ENCODE measurements around the gene CDH15. TPM values are rescaled to one million over a fixed set of nuclear protein-coding genes. Genes with fewer than 3 reads are reported as not detected.

CDH15 gene
- polyA plus RNA-seq, 2 of the 4 experiments (the other 2 are of a cell fraction), result 0.05 to 0.08 TPM

DNA sequence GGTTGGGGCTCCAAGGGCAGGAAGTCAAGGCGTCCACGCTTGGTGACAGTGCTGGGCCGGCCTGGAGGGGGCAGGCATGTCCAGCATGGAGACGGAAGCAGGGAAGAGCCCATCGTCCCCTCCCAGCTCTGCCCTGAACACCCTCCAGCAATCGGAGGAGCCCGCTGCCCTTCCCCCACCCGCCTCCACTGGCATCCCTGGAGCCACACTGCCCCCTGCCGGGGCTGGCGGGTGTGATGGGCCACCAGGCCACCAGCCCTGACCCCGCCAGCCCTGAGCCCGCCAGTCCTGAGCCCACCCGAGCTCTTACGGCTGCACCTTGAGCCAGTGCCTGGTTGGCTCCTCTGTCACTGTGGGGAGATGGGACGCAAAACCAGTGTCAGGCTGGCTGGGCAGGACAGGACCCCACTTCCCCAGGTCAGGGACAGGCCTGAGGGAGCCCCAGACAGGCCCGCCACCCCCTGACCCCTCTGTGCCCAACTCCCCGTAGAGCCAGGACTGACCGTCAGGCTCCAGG lies 4.1 kb upstream of the CDH15 start:
- CTCF ChIA-PET, result interaction anchor here (0.6 to 3.0 kb wide), 58 partner anchors 9 to 703 kb away, joined by 3 to 29 read pairs (median 4); partner anchors contain the start of genes APRT, GALNS, TRAPPC2L and ZNF778
- DNase-seq (ENCODE audit: low read depth in 1 of 2, low spot score in 1 of 2) (peak; percentile 77 to 83), ATAC-seq (peak; percentile 44 to 74), FAIRE-seq (no peak)
- POLR2A ChIA-PET, result no interaction called here
- Histone ChIP-seq H3K4me3 (no peak overlapping the region), H3K27ac (peak overlapping the region; percentile 71 to 80), H3K4me2 (peak overlapping the region; percentile 82), H3K4me1 (peaks cover 21% of the 10 kb centered on the region), H3K9me3 (no peaks in the 10 kb centered on the region)
- no peak for TF ChIP-seq ESRRA (IDR thresholded peaks at IDR 0.05; ENCODE audit: borderline replicate concordance, low read length)
- no peak for TF ChIP-seq HOXA7 (CRISPR knock-in tag; IDR thresholded peaks at IDR 0.05)
- TF ChIP-seq MAZ (IDR thresholded peaks at IDR 0.05; ENCODE audit: borderline replicate concordance, low read depth, low read length), result 0 out of 2 replicates have a peak, but pooled peaks have one; percentile 35
- peak; percentile 69 for TF ChIP-seq CHD2 (IDR thresholded peaks at IDR 0.05; ENCODE audit: low read length, partially characterized antibody)
- TF ChIP-seq, protein P1, sequence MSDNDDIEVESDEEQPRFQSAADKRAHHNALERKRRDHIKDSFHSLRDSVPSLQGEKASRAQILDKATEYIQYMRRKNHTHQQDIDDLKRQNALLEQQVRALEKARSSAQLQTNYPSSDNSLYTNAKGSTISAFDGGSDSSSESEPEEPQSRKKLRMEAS (IDR thresholded peaks at IDR 0.05), result 0 out of 2 replicates have a peak, but pooled peaks have one; percentile 34
- TF ChIP-seq SMC3 (IDR thresholded peaks at IDR 0.05), result peak; percentile 90
- TF ChIP-seq FOXS1 (CRISPR knock-in tag; IDR thresholded peaks at IDR 0.05), result no peak
- no peak for TF ChIP-seq NFE2L2 (conservative IDR thresholded peaks at IDR 0.05; ENCODE audit: low read length)
- TF ChIP-seq, protein P2, sequence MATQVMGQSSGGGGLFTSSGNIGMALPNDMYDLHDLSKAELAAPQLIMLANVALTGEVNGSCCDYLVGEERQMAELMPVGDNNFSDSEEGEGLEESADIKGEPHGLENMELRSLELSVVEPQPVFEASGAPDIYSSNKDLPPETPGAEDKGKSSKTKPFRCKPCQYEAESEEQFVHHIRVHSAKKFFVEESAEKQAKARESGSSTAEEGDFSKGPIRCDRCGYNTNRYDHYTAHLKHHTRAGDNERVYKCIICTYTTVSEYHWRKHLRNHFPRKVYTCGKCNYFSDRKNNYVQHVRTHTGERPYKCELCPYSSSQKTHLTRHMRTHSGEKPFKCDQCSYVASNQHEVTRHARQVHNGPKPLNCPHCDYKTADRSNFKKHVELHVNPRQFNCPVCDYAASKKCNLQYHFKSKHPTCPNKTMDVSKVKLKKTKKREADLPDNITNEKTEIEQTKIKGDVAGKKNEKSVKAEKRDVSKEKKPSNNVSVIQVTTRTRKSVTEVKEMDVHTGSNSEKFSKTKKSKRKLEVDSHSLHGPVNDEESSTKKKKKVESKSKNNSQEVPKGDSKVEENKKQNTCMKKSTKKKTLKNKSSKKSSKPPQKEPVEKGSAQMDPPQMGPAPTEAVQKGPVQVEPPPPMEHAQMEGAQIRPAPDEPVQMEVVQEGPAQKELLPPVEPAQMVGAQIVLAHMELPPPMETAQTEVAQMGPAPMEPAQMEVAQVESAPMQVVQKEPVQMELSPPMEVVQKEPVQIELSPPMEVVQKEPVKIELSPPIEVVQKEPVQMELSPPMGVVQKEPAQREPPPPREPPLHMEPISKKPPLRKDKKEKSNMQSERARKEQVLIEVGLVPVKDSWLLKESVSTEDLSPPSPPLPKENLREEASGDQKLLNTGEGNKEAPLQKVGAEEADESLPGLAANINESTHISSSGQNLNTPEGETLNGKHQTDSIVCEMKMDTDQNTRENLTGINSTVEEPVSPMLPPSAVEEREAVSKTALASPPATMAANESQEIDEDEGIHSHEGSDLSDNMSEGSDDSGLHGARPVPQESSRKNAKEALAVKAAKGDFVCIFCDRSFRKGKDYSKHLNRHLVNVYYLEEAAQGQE (IDR thresholded peaks at IDR 0.05), result no peak
- TF ChIP-seq RAD21 (conservative IDR thresholded peaks at IDR 0.05 in 1 of 2, IDR thresholded peaks at IDR 0.05 in 1 of 2), result peak; percentile 96 to 98
- TF ChIP-seq, protein P3, sequence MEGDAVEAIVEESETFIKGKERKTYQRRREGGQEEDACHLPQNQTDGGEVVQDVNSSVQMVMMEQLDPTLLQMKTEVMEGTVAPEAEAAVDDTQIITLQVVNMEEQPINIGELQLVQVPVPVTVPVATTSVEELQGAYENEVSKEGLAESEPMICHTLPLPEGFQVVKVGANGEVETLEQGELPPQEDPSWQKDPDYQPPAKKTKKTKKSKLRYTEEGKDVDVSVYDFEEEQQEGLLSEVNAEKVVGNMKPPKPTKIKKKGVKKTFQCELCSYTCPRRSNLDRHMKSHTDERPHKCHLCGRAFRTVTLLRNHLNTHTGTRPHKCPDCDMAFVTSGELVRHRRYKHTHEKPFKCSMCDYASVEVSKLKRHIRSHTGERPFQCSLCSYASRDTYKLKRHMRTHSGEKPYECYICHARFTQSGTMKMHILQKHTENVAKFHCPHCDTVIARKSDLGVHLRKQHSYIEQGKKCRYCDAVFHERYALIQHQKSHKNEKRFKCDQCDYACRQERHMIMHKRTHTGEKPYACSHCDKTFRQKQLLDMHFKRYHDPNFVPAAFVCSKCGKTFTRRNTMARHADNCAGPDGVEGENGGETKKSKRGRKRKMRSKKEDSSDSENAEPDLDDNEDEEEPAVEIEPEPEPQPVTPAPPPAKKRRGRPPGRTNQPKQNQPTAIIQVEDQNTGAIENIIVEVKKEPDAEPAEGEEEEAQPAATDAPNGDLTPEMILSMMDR (IDR thresholded peaks at IDR 0.05), result peak; percentile 90
- TF ChIP-seq PHF8 (IDR thresholded peaks at IDR 0.05; ENCODE audit: borderline replicate concordance, low read depth), result no peak
- 0 out of 2 replicates have a peak, but pooled peaks have one; percentile 25 for TF ChIP-seq PBX3 (IDR thresholded peaks at IDR 0.05)
- no peak for TF ChIP-seq ZFP36 (IDR thresholded peaks at IDR 0.05; ENCODE audit: borderline replicate concordance, partially characterized antibody)
- WGBS (ENCODE audit: missing lambda C conversion rate), result 12% methylated on average over 5 of the region's 18 CpGs

- no peak for DNase-seq (ENCODE audit: low read depth in 1 of 2, low spot score in 1 of 2)
- FAIRE-seq, result no peak
Observed at GRCh38 chr16:89168381-89169189, 3.0 kb upstream of the CDH15 start.

More at GRCh38 chr16:89168381-89169189, 3.0 kb upstream of the CDH15 start:
- no peak for ATAC-seq
- CTCF ChIA-PET, result interaction anchor here (1.0 to 3.0 kb wide), 20 partner anchors 8 to 432 kb away, joined by 3 to 29 read pairs (median 8); partner anchors contain the start of gene APRT
- Histone ChIP-seq H3K27ac (no peak overlapping the region), H3K4me1 (peaks cover 21% of the 10 kb centered on the region), H3K9me3 (no peaks in the 10 kb centered on the region), H3K4me3 (no peak overlapping the region), H3K4me2 (no peak overlapping the region)
- TF ChIP-seq GATA3 (IDR thresholded peaks at IDR 0.05; ENCODE audit: borderline replicate concordance), result no peak
- WGBS (ENCODE audit: missing lambda C conversion rate), result 64% methylated on average over 14 of the region's 23 CpGs
- POLR2A ChIA-PET, result no interaction called here

Measured in A549 (cell line).